Activated gamma-delta T cell treated with Interleukin-2 at 50 U/mL for 16 hours (primary cell): ENCODE measurements around the gene JMJD7.

Experiments
- DNase-seq: peaks from one replicate; pipeline ENCODE4 v3.0.0-alpha.2; 2020

The JMJD7 gene

GRCh38 chr15:41827880-41828806 lies at the start of gene JMJD7:
Gene JMJD7, plus strand, starts transcription at chr15:41828092. Its CDS starts 33 bp downstream, at chr15:41828125.
- DNase-seq, result peak; percentile 97

GRCh38 chr15:41778521-41778920 lies 49.4 kb upstream of the JMJD7 start:
- DNase-seq, result no peak

- no peak for DNase-seq
Measured at GRCh38 chr15:41779662-41780157, 48.2 kb upstream of the JMJD7 start.

- no peak for DNase-seq
Measured at GRCh38 chr15:41780266-41780665, 47.6 kb upstream of the JMJD7 start.

GRCh38 chr15:41780727-41781126 lies 47.2 kb upstream of the JMJD7 start:
- DNase-seq, result no peak

- no peak for DNase-seq
Measured at GRCh38 chr15:41782371-41783282, 45.3 kb upstream of the JMJD7 start.

GRCh38 chr15:41783296-41783695 lies 44.6 kb upstream of the JMJD7 start:
- no peak for DNase-seq

GRCh38 chr15:41788262-41788661 lies 39.6 kb upstream of the JMJD7 start:
- no peak for DNase-seq

GRCh38 chr15:41789236-41789635 lies 38.7 kb upstream of the JMJD7 start:
- DNase-seq, result no peak

GRCh38 chr15:41789662-41790061 lies 38.2 kb upstream of the JMJD7 start:
- no peak for DNase-seq

- DNase-seq, result no peak
Measured at GRCh38 chr15:41790169-41790568, 37.7 kb upstream of the JMJD7 start.

GRCh38 chr15:41790756-41791546 lies 36.9 kb upstream of the JMJD7 start:
- no peak for DNase-seq

GRCh38 chr15:41791547-41791937 lies 36.4 kb upstream of the JMJD7 start:
- DNase-seq, result no peak

- no peak for DNase-seq
Measured at GRCh38 chr15:41792000-41792637, 35.8 kb upstream of the JMJD7 start.

GRCh38 chr15:41794081-41794480 lies 33.8 kb upstream of the JMJD7 start:
- DNase-seq, result no peak

GRCh38 chr15:41795996-41796856 lies 31.7 kb upstream of the JMJD7 start:
- DNase-seq, result no peak

GRCh38 chr15:41797201-41797944 lies 30.5 kb upstream of the JMJD7 start:
- no peak for DNase-seq

GRCh38 chr15:41798607-41799487 lies 29.0 kb upstream of the JMJD7 start:
- DNase-seq, result no peak

- no peak for DNase-seq
Measured at GRCh38 chr15:41799488-41799805, 28.4 kb upstream of the JMJD7 start.
